AG04449 (cell line): ENCODE measurements around the gene COL23A1.

Experiments
- CTCF ChIA-PET: fragments of 350-600 bp; formaldehyde crosslinking; extraction: SDS; loops from one replicate; lab custom pipeline; 2021; ENCODE audit warnings: antibody characterized with exemption; lab: Yijun Ruan, JAX
- POLR2A ChIA-PET: fragments of 400-600, 350-600 bp; formaldehyde crosslinking; extraction: SDS; loops from one replicate; lab custom pipeline; 2020; ENCODE audit warnings: antibody characterized with exemption, inconsistent platforms; lab: Yijun Ruan, JAX
- DNase-seq: peaks from one replicate; pipeline ENCODE4 v3.0.0-alpha.2; 2010; ENCODE audit warnings: low read depth, low spot score
- H3K4me3 ChIP-seq: 2 replicates; pipeline ENCODE4 v1.5.1; 2011; ENCODE audit warnings: low read depth, mild to moderate bottlenecking, control low read depth, low read length
- TF ChIP-seq, protein P1 (sequence below): IDR thresholded peaks from one replicate; pipeline ENCODE4 v1.5.1; 2011; ENCODE audit warnings: mild to moderate bottlenecking, moderate library complexity, low read length, control low read depth, inconsistent platforms; ENCODE audit not compliant: insufficient read depth; ENCODE audit errors: missing control alignments

COL23A1 gene

DNA sequence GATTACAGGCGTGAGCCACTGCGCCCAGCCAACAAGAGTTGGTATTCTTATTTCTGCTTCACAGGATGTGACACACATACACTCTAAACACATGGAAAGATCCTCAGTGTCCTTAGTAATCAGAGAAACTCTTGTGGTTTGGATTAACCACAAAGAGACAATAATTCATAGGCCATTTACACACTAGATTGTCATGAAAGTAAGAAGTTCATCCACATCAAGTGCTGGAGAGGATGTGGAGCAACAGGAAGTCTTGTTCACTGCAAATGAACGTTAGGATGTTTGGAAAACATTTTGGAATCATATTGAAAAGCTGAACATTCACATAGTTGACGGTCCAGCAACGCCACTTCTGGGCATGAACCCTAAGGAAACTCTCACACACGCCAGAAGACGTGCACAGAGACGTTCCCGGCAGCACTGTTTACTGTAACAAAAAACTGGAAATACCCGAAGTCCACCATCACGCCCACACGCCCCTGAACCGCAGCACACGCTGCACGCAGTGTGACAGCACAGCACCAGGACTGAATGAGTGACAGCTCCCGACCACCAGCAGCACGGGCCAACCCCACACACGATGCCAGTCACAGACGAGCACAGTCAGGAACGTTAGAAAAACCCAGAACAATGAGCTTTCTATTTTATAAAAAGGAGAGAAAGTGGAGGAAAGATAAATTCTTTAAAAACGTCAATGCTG lies 87.6 kb downstream of the COL23A1 start:
- ChIA-PET CTCF (no interaction called here), POLR2A (no interaction called here)
- DNase-seq, result no peak
- H3K4me3 ChIP-seq, result no peak overlapping the region
- TF ChIP-seq, protein P1, sequence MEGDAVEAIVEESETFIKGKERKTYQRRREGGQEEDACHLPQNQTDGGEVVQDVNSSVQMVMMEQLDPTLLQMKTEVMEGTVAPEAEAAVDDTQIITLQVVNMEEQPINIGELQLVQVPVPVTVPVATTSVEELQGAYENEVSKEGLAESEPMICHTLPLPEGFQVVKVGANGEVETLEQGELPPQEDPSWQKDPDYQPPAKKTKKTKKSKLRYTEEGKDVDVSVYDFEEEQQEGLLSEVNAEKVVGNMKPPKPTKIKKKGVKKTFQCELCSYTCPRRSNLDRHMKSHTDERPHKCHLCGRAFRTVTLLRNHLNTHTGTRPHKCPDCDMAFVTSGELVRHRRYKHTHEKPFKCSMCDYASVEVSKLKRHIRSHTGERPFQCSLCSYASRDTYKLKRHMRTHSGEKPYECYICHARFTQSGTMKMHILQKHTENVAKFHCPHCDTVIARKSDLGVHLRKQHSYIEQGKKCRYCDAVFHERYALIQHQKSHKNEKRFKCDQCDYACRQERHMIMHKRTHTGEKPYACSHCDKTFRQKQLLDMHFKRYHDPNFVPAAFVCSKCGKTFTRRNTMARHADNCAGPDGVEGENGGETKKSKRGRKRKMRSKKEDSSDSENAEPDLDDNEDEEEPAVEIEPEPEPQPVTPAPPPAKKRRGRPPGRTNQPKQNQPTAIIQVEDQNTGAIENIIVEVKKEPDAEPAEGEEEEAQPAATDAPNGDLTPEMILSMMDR, result no peak

DNA sequence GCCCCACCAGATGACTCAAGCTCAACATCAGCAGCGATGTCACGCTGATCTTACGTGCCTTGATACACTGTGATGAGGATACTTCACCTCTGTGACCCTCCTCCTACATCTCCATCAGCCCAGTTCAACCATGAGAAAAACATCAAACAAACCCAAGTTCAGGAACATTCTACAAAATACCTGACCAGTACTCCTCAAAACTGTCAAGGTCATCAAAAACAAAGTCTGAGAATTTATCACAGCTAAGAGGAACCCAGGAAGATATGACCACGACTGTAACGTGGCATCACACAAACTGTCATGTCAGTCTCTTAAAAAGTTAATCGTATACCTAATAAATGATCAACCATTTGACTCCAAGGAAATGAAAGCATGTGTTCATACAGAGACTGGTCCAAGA lies 90.8 kb downstream of the COL23A1 start:
- TF ChIP-seq, protein P1, result no peak
- ChIA-PET CTCF (no interaction called here), POLR2A (no interaction called here)
- DNase-seq, result no peak
- no peak overlapping the region for H3K4me3 ChIP-seq

DNA sequence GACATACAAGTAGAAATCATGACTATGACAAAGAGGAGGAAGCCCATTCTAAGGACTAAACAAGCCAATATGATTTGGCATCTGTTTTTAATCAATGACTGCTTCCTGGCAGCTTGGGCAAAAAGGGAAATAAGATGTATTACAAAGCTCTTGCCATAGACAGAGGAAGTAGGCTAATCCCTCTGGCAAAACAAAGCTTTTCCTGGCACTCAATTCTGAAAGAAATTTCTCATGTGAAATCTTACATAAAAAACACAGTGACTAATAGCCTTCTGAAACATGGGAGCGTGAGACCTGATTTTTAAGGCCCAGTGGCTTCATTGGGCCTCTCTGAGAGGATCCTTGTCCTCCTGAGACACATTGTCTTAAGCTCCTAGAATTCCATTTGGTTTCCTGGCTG lies 93.6 kb downstream of the COL23A1 start:
- ChIA-PET CTCF (no interaction called here), POLR2A (no interaction called here)
- TF ChIP-seq, protein P1, result no peak
- H3K4me3 ChIP-seq, result no peak overlapping the region
- DNase-seq, result no peak

DNA sequence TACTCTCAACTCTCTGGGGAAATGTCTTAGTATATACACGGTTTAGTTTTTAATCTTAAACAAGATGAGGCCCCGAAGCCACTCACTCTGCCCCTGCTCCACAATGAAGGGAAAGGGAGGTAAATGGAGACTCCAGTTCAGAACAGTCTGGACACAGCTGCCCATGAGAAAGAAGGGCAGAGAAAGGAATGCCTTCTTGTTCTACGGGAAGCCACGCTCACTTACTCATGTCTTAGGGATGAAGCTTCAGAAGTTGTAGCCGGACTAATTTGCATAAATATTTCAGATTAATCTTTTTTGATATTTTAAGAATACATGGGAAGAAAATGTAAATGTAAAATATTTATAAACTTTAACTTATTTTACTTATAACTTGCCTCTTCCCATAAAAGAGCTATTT lies 94.0 kb downstream of the COL23A1 start:
- DNase-seq, result no peak
- ChIA-PET POLR2A (no interaction called here), CTCF (no interaction called here)
- H3K4me3 ChIP-seq, result no peak overlapping the region
- TF ChIP-seq, protein P1, result no peak

DNA sequence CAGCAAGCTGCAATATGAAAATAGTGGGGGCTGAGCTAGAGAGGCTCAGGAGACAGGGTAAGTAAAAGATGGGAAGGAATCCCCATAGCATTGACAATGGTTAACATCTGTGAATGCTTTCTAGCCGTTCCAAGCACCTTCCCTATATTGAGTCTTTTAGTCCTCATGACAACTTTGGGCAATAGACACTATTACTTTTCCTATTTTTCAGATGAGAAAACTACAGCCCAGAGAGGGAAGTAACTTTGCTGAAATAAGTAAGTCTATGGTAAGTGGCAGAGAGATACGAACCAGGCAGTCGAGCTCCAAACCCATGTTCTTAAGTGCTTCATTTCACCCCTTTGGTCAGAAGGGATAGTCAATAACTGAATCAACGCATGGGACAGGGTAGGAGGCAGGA lies 94.5 kb downstream of the COL23A1 start:
- TF ChIP-seq, protein P1, result no peak
- DNase-seq, result no peak
- CTCF ChIA-PET, result no interaction called here
- POLR2A ChIA-PET, result no interaction called here
- H3K4me3 ChIP-seq, result no peak overlapping the region

DNA sequence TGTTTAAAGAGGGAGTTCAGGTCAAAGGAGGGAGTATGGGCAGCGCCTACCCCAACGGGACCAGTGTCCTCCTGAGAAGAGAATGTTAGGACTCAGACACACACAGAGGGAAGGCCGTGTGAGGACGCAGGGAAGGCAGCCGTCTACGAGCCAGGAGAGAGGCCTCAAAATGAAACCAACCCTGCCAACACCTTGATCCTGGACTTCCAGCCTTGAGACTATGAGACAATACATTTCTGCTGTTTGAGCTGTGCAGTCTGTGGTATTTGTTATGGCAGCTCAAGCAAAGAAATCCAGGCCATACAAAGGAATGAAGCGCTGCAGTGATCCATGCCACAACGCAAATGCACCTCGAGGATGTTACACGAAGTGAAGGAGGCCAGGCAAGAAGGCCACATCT lies 97.9 kb downstream of the COL23A1 start:
- H3K4me3 ChIP-seq, result no peak overlapping the region
- ChIA-PET POLR2A (no interaction called here), CTCF (no interaction called here)
- DNase-seq, result no peak
- TF ChIP-seq, protein P1, result no peak
